ENCODE measurements around the gene LPCAT1.
"Not testable (repeated sequence)": the region's sequence is repeated elsewhere in the genome, so short reads cannot be mapped to it uniquely, and the experiment has no call there.

The LPCAT1 gene

DNA sequence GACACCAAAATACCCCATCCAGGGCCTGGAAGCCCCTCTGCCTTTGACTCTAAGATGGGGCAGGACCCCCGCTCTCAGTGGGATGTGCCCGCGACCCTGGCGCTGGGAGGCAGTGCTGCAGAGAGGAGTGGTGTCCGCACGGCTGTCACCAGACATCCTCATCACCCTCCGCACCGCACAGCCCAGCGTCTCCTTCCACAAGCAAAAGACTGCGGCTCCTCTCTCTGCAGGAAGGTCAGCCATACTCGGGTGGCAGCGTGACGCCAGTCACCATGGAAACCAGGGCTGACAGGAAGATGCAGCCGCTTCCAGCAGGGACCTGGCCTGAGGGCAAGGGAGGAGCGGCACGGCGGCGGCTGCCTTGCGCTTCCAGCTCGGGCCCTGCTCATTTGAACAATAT is 61.4 kb downstream of the LPCAT1 start:
- no peak for DNase-seq

DNA sequence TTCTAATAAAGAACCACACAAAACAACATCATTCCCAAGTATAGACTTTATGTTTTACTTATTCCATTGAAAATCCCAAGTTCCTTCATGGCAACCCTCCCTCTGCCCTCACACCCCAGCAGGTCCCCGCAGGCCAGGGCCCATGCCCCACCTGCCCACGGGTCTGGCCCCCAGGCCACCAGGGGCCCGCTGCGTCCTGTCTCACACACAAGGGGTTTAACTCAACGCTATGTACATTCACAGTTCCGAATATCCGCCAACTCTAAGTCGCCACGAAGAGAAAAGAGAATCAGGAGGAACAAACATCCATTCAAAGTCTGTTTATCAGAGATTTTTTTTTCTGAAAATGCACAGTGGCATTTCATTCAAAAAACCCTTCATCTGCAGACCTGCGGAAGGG is 62.4 kb downstream of the LPCAT1 start:
- DNase-seq: no peak

DNA sequence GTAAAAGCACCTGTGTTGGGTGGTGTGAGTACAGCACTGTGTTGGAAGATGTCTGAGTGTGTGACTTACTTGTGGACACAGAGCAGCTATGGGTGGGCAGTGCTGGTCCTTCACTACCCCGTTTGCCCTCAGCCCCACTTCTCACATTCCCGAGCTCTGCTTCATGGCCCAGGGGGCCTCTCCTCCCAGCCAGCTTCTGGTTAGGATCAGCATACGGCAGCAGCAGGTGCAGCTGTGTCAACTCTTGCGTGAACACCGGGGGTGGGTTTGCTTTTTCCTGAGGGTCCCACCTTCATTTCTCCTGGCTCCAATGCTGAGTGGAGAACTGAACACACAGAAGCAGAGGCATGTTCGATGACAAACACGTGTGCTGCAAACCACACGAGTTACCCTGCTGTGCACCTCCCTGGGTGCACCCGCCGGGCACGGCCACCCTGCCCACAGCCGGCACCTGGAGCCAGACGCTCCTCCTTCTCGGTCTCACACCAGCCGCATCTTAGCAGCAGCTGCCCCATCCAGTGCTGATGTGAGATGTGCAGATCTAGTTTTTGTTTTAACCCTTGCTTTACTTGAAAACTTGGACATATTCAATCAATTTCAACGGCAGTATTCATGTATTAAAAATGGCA is 63.6 kb downstream of the LPCAT1 start:
- DNase-seq: no peak

DNA sequence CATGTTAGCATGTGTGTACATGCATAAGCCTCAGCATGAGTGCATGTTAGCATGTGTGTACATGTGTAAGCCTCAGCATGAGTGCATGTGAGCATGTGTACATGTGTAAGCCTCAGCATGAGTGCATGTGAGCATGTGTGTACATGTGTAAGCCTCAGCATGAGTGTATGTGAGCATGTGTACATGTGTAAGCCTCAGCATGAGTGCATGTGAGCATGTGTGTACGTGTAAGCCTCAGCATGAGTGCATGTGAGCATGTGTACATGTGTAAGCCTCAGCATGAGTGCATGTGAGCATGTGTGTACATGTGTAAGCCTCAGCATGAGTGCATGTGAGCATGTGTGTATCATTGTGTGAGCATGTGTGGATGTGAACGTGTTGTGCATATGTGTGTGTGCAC is 64.3 kb downstream of the LPCAT1 start:
- DNase-seq: not testable (repeated sequence)

DNA sequence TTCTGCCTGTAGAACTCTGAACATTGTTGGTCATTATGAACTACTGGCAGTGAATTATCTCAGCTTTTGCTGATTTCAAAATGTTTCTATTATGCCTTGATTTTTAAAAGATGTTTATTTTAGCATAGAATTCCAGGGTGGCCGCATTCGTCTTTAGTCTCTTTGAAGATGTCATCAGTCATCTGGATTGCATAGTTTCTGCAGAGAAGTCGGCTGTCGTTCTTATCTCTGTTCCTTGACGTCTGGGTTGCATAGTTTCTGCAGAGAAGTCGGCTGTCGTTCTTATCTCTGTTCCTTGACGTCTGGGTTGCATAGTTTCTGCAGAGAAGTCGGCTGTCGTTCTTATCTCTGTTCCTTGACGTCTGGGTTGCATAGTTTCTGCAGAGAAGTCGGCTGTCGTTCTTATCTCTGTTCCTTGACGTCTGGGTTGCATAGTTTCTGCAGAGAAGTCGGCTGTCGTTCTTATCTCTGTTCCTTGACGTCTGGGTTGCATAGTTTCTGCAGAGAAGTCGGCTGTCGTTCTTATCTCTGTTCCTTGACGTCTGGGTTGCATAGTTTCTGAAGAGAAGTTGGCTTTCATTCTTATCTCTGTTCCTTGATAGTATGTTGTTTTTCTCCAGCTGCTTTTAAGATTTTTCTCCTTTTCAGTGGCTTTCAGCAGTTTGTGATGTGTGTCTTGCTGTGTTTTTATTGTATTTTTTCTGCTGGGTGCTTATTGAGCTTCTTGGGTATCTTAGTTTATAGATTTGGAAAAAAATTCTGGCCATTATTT is 67.5 kb downstream of the LPCAT1 start:
- DNase-seq: not testable (repeated sequence)

DNA sequence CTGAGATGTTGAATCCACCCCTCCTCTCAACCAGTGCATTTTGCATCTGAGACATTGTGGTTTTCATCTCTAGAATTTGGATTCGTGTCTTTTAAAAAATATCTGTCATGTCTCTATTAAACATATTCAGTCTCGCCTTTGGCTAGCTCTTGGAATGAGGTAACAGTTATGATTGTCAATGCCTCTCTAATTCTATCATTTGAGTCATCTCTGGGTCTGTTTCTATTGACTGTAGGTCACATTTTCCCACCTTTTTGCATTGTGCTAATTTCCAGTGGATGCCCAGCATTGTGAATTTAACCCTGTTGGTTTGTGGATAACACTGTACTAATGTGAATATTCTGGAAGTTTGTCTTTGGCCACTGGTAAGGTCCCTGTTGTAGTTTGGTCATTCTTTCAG is 70.1 kb downstream of the LPCAT1 start:
- DNase-seq: no peak

DNA sequence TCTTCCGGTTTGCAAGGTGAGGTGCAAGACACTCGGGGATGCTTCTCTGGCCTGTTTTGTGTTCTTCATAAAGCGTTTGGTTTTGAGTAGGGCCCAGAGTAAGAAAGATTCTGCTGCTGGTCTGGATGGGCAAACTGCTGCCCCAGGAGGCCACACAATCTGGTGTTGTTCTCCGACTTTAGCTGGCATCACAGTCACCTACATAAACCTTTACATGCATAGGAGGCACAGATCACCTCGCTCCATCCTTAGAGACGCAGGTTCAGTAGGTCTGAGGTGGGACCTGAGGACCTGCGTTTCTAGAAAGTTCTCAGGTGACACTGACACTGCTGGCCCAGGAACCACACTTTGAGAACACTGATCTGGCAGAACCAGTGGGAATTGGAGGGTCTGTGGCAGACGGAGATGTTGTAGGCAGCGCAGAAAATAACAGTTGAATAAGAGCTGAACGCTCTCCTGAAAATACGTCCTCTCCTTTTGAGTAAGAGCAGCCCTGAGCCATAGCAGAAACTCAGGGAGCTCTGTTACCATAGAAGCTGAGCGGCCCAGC is 74.6 kb downstream of the LPCAT1 start:
- no peak for DNase-seq

DNA sequence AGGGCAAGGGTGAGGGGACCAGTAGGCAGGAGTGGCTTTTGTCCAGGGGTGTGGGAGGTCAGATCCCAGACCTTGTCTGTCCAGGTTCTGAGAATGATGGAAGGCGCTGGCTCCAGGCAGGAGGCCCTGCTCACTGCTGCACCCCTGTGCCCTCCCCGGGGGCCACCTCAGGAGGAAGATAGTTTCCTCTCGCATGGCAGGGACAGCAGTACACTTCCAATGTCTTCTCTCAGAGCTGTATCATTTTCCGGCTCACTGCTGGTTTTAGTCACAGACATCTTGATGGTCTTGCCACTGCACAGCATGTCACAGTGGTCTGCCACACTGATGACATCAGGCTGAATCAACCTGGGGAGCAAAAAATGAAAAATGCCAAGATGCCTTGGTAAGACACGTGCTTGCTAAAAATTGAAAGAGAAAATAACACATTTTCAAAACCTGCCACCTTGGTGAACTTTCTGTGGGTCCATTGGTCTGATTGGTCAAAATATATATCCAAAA is 75.2 kb downstream of the LPCAT1 start:
- no peak for DNase-seq

DNA sequence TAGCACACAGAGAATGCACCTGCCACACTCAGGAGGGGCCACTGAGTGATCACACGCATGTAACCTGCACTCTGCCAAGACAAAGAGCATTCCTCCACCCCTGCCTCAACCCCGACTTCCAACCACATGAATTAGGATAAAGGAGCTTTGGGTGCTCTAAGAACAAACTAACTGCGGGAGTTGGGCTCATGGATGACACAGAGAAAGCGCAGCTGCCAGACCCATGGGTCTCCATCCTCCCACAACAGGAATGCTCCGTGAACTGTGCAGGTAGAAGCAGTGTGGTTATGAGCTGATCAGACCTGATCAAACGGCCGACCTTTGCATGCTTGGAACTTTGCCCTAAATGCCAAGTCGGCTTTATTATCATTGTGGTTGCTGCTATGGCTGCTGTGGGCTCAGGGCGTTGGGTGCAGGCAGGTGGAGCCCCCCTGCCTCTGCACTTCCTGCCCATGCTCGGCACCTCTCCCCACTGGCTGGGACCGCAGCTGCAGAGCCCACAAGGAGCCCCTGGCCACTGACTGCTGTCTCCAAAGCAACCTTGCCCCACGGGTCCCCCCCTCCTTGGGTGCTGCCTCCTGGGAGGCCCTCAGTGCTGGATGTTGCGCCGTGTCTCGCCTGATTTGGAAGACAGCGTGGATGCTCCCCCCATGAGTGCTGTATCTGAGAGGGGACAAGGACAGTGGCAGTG is 75.9 kb downstream of the LPCAT1 start:
- no peak for DNase-seq

DNA sequence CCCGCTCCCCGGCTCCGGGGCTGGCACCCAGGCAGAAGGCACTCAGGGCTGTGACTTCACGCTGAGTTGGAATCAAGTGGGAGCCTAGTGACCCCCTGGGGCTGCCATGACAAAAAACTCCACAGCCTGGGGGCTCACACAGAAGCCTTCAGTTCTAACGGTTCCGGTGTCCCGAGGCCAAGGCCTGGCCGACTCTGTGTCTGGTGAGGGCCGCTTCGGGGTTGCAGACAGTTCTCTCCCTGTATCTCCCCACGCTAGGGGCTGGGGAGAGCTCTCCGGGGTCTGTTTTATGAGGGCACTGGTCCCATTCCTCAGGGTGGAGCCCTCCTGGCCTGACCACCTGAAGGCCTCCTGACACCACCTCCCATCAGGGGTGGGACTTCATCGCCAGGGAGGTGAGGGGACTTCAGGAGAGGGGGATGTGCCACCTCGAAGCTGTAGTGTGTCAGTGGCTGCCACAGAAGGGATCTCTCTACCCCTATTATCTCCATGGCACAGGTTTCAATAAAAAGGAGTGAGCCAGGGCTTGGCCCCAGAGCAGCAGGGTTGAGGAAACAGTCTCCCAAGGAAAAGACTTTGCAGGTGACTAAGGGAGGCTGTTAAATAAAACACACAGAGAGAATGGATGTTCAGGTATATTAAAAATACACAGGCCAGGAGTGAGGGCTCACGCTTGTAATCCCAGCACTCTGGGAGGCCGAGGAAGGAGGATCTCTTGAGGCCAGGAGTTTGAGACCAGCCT is 77.0 kb downstream of the LPCAT1 start:
- no peak for DNase-seq

DNA sequence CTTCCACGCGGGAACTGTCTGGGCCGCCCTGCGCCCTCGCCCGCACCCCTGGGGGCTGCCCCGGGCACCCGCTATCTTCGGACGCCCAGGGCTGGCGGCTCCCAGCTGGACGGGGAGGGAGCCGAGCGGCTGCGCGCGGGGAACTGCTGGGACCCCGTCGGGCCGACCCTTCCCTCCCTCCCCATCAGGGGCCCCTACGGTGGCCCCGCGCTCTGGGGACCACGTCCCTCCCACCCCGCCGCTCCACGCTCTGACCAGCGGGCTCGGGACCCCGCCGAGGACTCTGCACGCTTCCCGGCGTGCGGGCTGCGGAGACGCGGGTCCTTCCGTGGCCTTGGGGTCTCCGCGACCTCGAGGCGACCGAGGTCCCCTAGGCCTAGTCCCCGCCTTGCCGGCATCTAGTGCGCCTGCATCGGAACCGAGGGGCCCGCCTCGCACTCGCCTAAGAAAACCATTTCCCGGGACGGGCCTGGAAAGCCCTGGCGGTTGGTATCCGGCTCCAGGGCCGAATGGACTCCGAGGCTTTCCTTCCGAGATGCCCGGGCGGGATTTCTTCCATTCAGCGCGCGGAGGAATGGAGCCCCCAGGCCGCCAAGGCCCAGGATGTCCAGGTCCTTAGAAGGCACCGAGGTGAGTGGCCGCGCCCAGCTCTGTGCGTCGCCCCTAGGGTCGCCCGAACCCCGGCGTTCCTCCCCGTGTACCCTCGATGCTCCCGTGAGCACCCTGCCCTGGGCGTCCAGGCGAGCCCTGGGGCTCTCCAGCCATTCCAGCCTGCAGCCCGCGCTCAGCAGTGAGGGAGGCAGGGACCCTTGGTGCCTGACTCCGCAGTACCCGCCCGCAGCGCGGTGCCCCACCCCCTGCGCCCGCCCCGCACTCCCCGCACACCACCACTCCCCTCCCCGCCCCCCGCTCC is 77.8 kb downstream of the LPCAT1 start:
- no peak for DNase-seq

DNA sequence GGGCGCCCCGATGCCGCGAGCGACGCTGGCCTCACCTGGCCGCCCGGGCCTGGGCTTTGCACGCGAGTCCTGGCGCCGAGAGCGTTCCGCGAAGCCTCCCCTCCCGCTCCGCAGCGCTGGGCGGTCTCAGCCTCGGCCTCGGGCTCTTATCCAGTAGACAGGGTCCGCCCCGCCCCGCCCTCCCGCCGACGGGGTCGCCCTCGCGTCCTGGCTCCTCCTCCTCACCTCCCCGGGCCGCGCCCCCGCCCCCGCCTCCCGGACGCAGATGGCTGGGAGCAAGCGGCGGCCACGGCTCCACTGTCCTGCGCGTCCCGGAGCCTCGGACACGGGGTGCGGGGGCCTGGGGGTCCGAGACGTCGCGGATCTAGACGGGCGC is 78.5 kb downstream of the LPCAT1 start, which contains the start of gene SLC6A3:
Gene SLC6A3, minus strand, starts transcription at position 128 of the 376 bp plus-strand sequence. CDS start 2,243 bp downstream, outside the sequence.
- DNase-seq: peak; percentile 57 to 64

DNA sequence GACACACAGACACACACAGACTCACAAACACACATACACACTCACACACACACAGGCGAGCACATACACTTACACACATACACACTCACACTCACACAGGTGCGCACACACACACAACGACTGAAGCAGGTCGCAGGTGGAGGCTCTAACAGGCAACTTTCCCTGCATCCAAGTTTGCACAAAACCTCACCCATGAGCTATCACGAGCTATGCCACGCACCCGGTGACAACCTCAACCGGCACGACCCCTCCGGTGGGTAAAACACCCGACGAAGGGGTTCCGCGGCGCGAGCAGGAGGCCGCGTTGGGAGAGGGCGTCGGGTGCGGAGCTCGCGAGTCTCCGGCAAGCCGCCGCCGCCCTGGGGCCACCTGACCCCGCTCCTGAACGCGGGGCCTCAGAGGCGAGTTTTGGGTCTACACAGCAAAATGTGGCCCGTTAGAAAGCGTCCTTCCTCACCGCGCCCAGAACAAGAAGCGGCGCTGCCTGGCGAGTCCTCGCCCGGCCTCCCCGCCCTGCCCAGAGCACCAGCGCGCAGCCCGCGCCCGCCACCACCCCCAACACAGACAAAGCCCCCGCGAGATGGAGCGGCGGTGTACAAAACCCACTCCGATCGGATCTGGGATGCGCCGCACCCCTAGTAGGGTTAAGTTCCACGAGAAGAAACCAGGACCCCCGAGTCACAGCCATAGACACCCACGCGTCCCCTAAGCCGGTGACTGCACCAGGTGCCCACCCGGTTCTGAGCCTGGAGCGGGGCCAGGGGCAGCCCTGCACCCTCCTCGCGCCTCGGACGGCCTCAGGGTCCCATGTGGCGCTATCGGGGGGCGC is 79.2 kb downstream of the LPCAT1 start:
- no peak for DNase-seq

DNA sequence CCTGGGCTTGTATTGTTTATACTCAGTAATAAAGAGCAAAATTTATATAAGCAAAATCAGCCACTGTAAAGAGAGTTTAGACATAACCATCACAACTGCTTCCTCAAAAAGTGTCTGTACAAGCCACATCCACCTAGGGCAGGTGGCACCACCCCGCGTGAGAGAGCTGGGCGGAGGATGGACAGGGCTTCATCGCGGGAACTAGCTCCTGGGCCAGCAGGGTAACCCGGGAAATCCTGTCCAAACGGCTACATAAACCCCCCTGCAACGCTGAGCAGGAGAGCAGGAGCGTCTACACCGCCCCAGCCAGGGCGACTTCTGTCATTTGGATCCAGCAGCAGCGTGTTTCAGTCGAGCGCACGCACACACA is 79.8 kb downstream of the LPCAT1 start:
- DNase-seq: no peak

DNA sequence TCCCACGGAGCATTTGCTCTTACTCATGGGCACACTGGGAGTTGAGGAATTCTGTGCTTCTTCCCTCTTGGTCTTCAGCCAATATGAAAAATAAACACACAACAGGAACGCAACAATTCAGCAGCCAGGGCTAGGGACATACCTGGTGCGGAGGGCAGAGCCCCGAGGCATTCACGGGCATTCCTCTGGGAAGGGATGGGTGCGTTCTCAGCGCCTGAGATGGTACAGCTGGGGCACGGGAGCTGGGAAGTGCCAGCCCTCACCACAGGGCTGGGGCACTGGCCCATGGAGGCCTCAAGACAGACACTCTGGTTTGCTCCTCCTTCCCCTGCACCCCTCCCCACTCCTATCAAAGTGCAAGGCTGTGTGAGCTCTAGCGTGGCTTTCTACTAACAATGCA is 80.6 kb downstream of the LPCAT1 start:
- DNase-seq: no peak

DNA sequence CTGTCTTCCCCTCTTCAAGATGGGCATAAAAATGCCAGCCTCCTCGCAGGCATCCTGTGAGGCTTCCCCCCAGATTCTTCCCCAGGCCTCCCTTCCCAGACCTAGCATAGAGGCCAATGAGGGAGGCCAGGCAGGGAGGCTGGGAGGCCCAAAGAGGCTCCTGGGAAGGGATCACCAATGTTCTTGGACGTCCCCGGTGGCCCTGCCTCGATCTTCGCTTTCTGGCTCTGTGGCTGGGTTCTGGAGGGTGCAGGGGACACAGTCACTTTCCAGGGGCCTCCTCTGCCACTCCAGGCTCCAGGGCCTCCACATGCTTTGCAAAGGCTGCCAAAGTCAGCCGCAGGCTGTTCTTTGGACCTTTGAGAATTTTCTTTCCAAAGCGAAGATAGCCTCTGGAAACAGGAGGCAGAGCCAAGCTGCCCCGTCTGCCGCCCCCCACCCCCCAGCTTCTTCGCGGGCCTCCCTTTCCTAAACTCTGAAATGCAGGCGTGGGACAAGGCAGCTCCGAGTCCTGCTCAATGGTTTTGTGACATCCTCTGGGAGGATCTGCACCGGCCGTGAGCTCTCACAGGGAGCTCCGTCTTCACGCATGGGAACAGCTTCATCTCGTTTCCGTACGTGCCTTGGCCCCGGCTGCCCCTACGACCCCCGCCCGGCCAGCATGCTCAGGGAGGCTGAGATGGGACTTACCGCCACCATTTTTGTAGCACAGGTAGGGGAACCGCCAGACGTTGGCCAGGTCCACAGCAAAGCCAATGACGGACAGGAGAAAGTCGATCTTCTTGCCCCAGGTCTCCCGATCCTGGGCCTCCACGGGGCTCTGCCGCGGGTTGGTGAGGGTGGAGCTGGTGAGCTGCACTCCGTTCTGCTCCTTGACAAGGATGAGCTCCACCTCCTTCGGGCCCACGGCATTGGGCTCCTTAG is 81.3 kb downstream of the LPCAT1 start:
- no peak for DNase-seq

DNA sequence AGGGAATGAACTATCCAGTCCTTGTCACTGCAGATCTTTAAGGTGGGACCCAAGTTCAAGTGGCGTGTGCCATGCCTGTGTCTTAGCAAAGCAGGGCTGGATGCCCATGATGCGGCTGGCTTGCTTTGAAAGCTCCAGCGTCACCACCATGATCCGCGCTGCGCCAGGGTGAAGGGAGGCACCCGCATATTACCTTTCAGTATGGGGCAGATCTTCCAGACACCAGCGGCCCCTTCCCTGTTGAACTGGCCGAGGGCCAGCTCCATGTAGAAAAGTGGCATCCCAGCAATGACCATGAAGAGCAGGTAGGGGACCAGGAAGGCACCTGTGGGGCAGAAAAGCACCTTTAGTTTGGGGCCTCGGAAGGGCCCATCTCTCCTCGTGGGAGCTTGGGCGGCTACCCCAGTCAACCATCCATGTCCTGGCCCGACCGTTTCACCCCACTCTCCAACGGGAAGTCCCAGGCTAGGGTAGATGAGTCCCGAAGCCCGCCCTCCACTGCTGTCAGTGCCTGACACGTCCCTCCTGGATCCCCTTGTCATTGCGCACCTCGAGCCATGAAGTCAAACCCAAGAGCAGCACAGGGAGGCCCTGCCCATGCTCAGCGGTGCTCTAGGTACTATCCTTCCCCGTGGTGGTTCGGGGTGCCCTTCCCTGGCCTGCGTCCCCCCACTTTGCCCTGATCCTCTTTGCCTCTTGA is 82.4 kb downstream of the LPCAT1 start:
- no peak for DNase-seq

DNA sequence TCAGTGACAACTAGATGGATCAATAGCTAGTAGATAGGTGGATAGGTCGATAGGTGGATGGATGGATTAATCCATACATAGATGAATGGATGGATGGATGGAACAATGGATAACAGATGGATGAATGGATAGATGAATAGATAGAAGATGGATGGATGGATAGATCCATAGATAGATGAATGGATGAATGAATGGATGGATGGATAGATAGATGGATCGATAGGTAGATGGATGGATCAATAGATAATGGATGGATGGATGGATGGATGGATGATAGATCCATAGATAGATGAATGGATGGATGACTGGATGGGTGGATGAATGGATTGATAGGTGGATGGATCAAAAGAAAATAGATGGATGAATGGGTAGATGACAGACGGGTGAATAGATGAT is 83.7 kb downstream of the LPCAT1 start:
- no peak for DNase-seq
